ENCODE results near the gene SMARCAL1. TPM values are rescaled to one million over a fixed set of nuclear protein-coding genes. Genes with fewer than 3 reads are reported as not detected.

Gene SMARCAL1
- total RNA-seq, 1 donor from 2014 or later: 135 TPM

GRCh38 chr2:216369821-216370220 is 42.5 kb upstream of the SMARCAL1 start:
- TF ChIP-seq, protein P1, sequence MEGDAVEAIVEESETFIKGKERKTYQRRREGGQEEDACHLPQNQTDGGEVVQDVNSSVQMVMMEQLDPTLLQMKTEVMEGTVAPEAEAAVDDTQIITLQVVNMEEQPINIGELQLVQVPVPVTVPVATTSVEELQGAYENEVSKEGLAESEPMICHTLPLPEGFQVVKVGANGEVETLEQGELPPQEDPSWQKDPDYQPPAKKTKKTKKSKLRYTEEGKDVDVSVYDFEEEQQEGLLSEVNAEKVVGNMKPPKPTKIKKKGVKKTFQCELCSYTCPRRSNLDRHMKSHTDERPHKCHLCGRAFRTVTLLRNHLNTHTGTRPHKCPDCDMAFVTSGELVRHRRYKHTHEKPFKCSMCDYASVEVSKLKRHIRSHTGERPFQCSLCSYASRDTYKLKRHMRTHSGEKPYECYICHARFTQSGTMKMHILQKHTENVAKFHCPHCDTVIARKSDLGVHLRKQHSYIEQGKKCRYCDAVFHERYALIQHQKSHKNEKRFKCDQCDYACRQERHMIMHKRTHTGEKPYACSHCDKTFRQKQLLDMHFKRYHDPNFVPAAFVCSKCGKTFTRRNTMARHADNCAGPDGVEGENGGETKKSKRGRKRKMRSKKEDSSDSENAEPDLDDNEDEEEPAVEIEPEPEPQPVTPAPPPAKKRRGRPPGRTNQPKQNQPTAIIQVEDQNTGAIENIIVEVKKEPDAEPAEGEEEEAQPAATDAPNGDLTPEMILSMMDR (IDR thresholded peaks at IDR 0.05; ENCODE audit: insufficient read depth, low read length, poor library complexity, severe bottlenecking): no peak
- Histone ChIP-seq H3K4me3 (ENCODE audit: low read depth, low read length) (no peak overlapping the region), H3K27me3 (ENCODE audit: control insufficient read depth, insufficient read depth, low read length) (peaks cover 3% of the 10 kb centered on the region), H3K36me3 (ENCODE audit: control insufficient read depth, insufficient read depth, low read length) (no peaks in the 10 kb centered on the region)
- no peak for DNase-seq (ENCODE audit: low read depth)

DNA sequence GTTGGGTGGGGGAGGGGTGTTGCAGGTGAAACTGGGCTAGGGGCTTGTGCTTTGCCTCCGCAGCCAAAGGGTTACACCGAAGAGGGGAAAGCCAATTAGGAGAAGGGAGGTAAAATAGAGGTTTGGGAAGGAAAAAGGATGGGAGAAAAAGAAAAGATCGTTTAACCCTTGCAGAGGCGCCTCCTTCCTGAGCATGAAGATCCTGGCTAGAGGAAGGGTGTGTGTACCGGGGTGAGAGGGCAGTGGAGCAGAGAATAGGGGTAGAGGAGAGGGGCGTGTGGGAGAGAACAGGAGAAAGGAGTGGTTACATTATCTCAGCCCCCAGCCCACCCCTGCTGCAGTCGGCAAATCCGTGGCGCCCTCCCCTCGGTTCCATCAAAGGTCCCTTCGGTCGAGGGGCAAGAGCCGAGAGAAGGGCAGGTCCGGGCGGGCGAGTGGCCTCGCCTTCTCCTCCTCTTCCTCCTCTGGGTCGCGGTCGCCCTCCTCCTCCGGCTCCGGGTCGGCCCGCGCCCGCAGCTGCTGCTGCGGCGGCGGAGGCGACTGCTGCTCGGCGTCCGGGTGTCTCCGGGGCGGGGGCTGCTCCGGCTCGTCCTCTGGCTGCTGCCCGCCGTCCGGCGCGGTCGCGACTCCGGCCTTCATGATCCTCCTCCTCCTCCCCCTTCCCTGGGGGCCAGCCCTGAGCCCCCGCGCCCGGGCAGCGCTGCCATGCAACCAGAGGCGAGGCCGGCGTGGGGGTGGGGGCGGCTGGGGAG is 41.1 kb upstream of the SMARCAL1 start:
- DNase-seq (ENCODE audit: low read depth): no peak
- TF ChIP-seq, protein P1 (IDR thresholded peaks at IDR 0.05; ENCODE audit: insufficient read depth, low read length, poor library complexity, severe bottlenecking): no peak
- H3K27me3 ChIP-seq (ENCODE audit: control insufficient read depth, insufficient read depth, low read length): peaks cover 3% of the 10 kb centered on the region
- H3K4me3 ChIP-seq (ENCODE audit: low read depth, low read length): peak overlapping the region; percentile 32
- no peaks in the 10 kb centered on the region for H3K36me3 ChIP-seq (ENCODE audit: control insufficient read depth, insufficient read depth, low read length)

DNA sequence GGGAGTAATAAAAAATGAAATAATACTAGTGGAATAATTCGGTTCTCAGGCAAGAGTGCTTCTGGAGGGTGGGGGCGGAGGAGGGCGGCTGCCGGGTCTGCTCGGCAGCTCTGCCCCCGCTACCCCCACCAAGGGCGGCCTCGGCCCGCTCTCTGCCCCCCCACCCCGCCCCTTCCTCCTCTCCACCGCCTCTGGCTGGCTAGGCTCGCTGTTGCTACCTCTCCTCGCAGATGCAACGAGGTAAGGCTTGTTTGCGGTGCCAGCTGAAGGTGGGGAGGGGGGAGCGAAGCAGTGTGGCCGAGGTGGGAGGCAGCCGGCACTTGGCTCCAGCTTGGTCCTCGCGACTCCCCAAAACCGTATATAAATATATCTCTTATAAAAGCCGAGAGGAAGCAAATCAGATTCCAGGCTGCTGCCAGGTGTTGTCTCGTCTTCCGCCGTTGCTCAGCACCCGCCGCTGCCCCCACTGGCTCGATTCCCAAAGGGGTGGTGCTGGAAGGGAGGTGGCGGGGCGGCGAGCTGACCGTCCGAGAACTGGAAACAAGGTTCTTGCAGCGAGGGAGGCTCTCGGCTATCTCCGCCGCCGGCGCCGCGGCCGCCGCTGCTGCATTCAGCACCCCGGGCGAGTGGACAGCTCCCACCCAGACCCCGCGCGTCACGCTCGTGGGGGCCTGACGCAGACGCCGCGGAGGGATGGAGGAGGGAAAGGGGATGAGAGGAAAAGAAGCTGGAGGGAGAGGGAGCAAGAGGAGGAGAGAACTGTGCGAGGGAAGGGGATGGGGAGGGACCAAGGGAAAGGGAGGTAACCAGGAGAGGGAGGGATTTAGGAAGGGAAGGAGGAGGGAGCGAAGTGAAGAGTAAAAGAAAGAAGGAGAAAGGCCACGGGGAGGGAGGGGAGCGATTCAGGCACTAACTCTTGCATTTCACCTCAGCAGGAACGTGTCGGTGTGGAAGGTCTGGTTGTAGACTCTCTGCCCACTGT is 40.3 kb upstream of the SMARCAL1 start, which contains the start of gene MARCHF4:
Gene MARCHF4 (minus strand): TSS at position 763 of the 982 bp plus-strand sequence. CDS start 2,223 bp downstream, outside the sequence.
- peak within 1 kb of the TSS; percentile 32 for H3K4me3 ChIP-seq (ENCODE audit: low read depth, low read length)
- peak; percentile 38 for DNase-seq (ENCODE audit: low read depth)
- TF ChIP-seq, protein P1 (IDR thresholded peaks at IDR 0.05; ENCODE audit: insufficient read depth, low read length, poor library complexity, severe bottlenecking): no peak
- H3K27me3 ChIP-seq (ENCODE audit: control insufficient read depth, insufficient read depth, low read length): peaks cover 3% of the 10 kb centered on the region
- no peaks in the 10 kb centered on the region for H3K36me3 ChIP-seq (ENCODE audit: control insufficient read depth, insufficient read depth, low read length)

DNA sequence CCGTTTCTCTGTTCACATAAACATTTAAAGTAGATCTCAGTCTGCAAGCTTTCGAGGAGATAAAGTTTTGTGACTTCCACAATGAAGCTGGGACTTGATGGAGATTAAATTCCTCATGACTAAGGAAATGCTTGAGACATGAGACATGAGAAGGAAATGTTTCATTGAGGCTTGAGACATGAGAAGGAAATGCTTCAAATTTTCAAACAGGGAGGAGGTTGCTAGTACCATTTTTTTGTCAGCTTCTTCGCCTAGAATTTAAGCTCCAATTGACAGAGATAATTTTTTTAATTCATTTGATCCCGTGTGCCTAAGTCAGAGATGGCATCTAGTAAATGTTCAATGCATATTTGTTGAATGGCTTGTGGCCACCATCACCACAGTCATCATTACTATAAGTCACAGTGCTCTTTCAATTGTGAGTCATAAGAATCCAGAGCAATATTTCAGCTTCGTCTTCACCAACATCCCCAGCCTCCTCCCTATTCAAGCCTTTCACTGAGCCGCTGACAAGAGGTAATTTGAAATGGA is 39.5 kb upstream of the SMARCAL1 start:
- H3K27me3 ChIP-seq (ENCODE audit: control insufficient read depth, insufficient read depth, low read length): peaks cover 3% of the 10 kb centered on the region
- no peaks in the 10 kb centered on the region for H3K36me3 ChIP-seq (ENCODE audit: control insufficient read depth, insufficient read depth, low read length)
- no peak overlapping the region for H3K4me3 ChIP-seq (ENCODE audit: low read depth, low read length)
- peak; percentile 55 for DNase-seq (ENCODE audit: low read depth)
- TF ChIP-seq, protein P1 (IDR thresholded peaks at IDR 0.05; ENCODE audit: insufficient read depth, low read length, poor library complexity, severe bottlenecking): no peak

DNA sequence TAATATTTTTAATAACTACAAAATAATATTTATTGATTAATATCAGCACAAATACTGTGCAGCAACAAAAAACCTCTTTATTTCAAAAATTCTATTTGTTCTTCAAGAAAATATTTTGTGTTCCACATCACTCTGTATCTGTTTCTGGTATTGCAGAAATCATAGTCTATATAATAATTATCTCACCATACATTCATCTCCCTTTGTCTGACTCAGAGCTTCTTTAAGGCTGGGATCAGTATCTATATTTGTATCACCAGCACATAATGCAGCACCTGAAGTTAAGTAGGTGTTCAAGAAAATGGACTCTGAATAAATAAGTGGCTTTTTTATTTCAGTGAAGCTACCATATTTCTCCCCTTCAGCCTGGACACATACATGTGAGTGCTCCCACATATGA is 38.4 kb upstream of the SMARCAL1 start:
- Histone ChIP-seq H3K36me3 (ENCODE audit: control insufficient read depth, insufficient read depth, low read length) (no peaks in the 10 kb centered on the region), H3K27me3 (ENCODE audit: control insufficient read depth, insufficient read depth, low read length) (peaks cover 3% of the 10 kb centered on the region), H3K4me3 (ENCODE audit: low read depth, low read length) (no peak overlapping the region)
- no peak for DNase-seq (ENCODE audit: low read depth)
- TF ChIP-seq, protein P1 (IDR thresholded peaks at IDR 0.05; ENCODE audit: insufficient read depth, low read length, poor library complexity, severe bottlenecking): no peak
